ENCODE measurements around the gene NDUFC2.

NDUFC2 gene

GRCh38 chr11:78040691-78041379 is 38.8 kb downstream of the NDUFC2 start:
- Histone ChIP-seq H3K79me1 (replicated peaks; ENCODE audit: low read length, poor library complexity, severe bottlenecking) (no peaks in the 10 kb centered on the region), H3K14ac (ENCODE audit: low read length in 2 of 2) (peak overlapping the region in 1 of 2 experiments; percentile 50), H3K4ac (ENCODE audit: low read depth in 1 of 2, low read length in 2 of 2) (peak overlapping the region; percentile 64 to 94), H3K9ac (ENCODE audit: low read length) (no peak overlapping the region), H3K27ac (ENCODE audit: low read length, poor library complexity, severe bottlenecking) (peak overlapping the region; percentile 95), H4K8ac (ENCODE audit: low read length) (peak overlapping the region; percentile 99), H2AFZ (ENCODE audit: low read depth, low read length) (no peak overlapping the region), H2BK5ac (ENCODE audit: low read depth, low read length, poor library complexity, severe bottlenecking) (no peak overlapping the region), H4K91ac (ENCODE audit: low read length) (peak overlapping the region; percentile 96), H3K23ac (ENCODE audit: low read length in 2 of 2) (no peak overlapping the region), H3K36me3 (ENCODE audit: control insufficient read depth in 1 of 2, insufficient read depth in 2 of 2, low read depth in 1 of 2, low read length in 2 of 2) (no peaks in the 10 kb centered on the region), H3K4me1 (ENCODE audit: control insufficient read depth, insufficient read depth, low read depth, low read length) (peaks cover 14% of the 10 kb centered on the region), H3K4me2 (ENCODE audit: low read length, poor library complexity, severe bottlenecking) (no peak overlapping the region), H2BK120ac (ENCODE audit: low read depth, low read length) (peak overlapping the region; percentile 56), H3K27me3 (ENCODE audit: control insufficient read depth in 1 of 2, insufficient read depth in 1 of 2, low read length in 2 of 2) (no peaks in the 10 kb centered on the region), H2AK5ac (ENCODE audit: low read length, severe bottlenecking) (peak overlapping the region; percentile 54), H3K4me3 (ENCODE audit: insufficient read depth in 1 of 2, low read depth in 1 of 2, low read length in 2 of 2) (no peak overlapping the region), H3K9me3 (ENCODE audit: control insufficient read depth, low read length) (no peaks in the 10 kb centered on the region), H3K18ac (ENCODE audit: low read depth in 1 of 2, low read length in 2 of 2) (peak overlapping the region; percentile 85 to 92), H2BK15ac (ENCODE audit: low read depth, poor library complexity, severe bottlenecking) (peak overlapping the region; percentile 26), H2BK12ac (ENCODE audit: low read length in 2 of 2) (peak overlapping the region; percentile 73 to 97)
- WGBS = 83% methylated on average over 15 of the region's 15 CpGs
- DNase-seq = no peak

- Histone ChIP-seq H3K4me3 (ENCODE audit: insufficient read depth in 1 of 2, low read depth in 1 of 2, low read length in 2 of 2) (peak overlapping the region in 1 of 2 experiments; percentile 71), H3K9me3 (ENCODE audit: control insufficient read depth, low read length) (no peaks in the 10 kb centered on the region), H3K4ac (ENCODE audit: low read depth in 1 of 2, low read length in 2 of 2) (peak overlapping the region; percentile 62 to 68), H2BK120ac (ENCODE audit: low read depth, low read length) (peak overlapping the region; percentile 56), H2AFZ (ENCODE audit: low read depth, low read length) (peak overlapping the region; percentile 24), H3K23ac (ENCODE audit: low read length in 2 of 2) (no peak overlapping the region), H3K4me2 (ENCODE audit: low read length, poor library complexity, severe bottlenecking) (no peak overlapping the region), H3K27me3 (ENCODE audit: control insufficient read depth in 1 of 2, insufficient read depth in 1 of 2, low read length in 2 of 2) (no peaks in the 10 kb centered on the region), H2AK5ac (ENCODE audit: low read length, severe bottlenecking) (no peak overlapping the region), H2BK12ac (ENCODE audit: low read length in 2 of 2) (no peak overlapping the region), H2BK15ac (ENCODE audit: low read depth, poor library complexity, severe bottlenecking) (no peak overlapping the region), H3K4me1 (ENCODE audit: control insufficient read depth, insufficient read depth, low read depth, low read length) (peaks cover 14% of the 10 kb centered on the region), H3K18ac (ENCODE audit: low read depth in 1 of 2, low read length in 2 of 2) (peak overlapping the region in 1 of 2 experiments; percentile 65), H4K8ac (ENCODE audit: low read length) (peak overlapping the region; percentile 68), H2BK5ac (ENCODE audit: low read depth, low read length, poor library complexity, severe bottlenecking) (no peak overlapping the region), H3K9ac (ENCODE audit: low read length) (peak overlapping the region; percentile 94), H3K27ac (ENCODE audit: low read length, poor library complexity, severe bottlenecking) (peak overlapping the region; percentile 95), H3K79me1 (replicated peaks; ENCODE audit: low read length, poor library complexity, severe bottlenecking) (no peaks in the 10 kb centered on the region), H3K36me3 (ENCODE audit: control insufficient read depth in 1 of 2, insufficient read depth in 2 of 2, low read depth in 1 of 2, low read length in 2 of 2) (no peaks in the 10 kb centered on the region), H3K14ac (ENCODE audit: low read length in 2 of 2) (no peak overlapping the region), H4K91ac (ENCODE audit: low read length) (peak overlapping the region; percentile 13)
- 5% methylated on average over 7 of the region's 7 CpGs for WGBS
- DNase-seq = peak; percentile 84
Measured at GRCh38 chr11:78039919-78040671, 39.6 kb downstream of the NDUFC2 start.

GRCh38 chr11:78039391-78039918 is 40.2 kb downstream of the NDUFC2 start:
- DNase-seq = no peak
- no peaks in the 10 kb centered on the region for H3K27me3 ChIP-seq (ENCODE audit: control insufficient read depth in 1 of 2, insufficient read depth in 1 of 2, low read length in 2 of 2)
- H2BK5ac ChIP-seq (ENCODE audit: low read depth, low read length, poor library complexity, severe bottlenecking) = no peak overlapping the region
- no peak overlapping the region for H2AFZ ChIP-seq (ENCODE audit: low read depth, low read length)
- H4K91ac ChIP-seq (ENCODE audit: low read length) = no peak overlapping the region
- H3K4me1 ChIP-seq (ENCODE audit: control insufficient read depth, insufficient read depth, low read depth, low read length) = peaks cover 14% of the 10 kb centered on the region
- H2AK5ac ChIP-seq (ENCODE audit: low read length, severe bottlenecking) = no peak overlapping the region
- H3K9me3 ChIP-seq (ENCODE audit: control insufficient read depth, low read length) = no peaks in the 10 kb centered on the region
- no peak overlapping the region for H3K4me2 ChIP-seq (ENCODE audit: low read length, poor library complexity, severe bottlenecking)
- H3K79me1 ChIP-seq (replicated peaks; ENCODE audit: low read length, poor library complexity, severe bottlenecking) = no peaks in the 10 kb centered on the region
- H3K23ac ChIP-seq (ENCODE audit: low read length in 2 of 2) = no peak overlapping the region
- H3K27ac ChIP-seq (ENCODE audit: low read length, poor library complexity, severe bottlenecking) = peak overlapping the region; percentile 95
- H2BK15ac ChIP-seq (ENCODE audit: low read depth, poor library complexity, severe bottlenecking) = no peak overlapping the region
- H3K4ac ChIP-seq (ENCODE audit: low read depth in 1 of 2, low read length in 2 of 2) = no peak overlapping the region
- H3K4me3 ChIP-seq (ENCODE audit: insufficient read depth in 1 of 2, low read depth in 1 of 2, low read length in 2 of 2) = peak overlapping the region in 1 of 2 experiments; percentile 71
- H2BK120ac ChIP-seq (ENCODE audit: low read depth, low read length) = no peak overlapping the region
- no peak overlapping the region for H3K14ac ChIP-seq (ENCODE audit: low read length in 2 of 2)
- H2BK12ac ChIP-seq (ENCODE audit: low read length in 2 of 2) = no peak overlapping the region
- H3K18ac ChIP-seq (ENCODE audit: low read depth in 1 of 2, low read length in 2 of 2) = no peak overlapping the region
- H4K8ac ChIP-seq (ENCODE audit: low read length) = no peak overlapping the region
- H3K36me3 ChIP-seq (ENCODE audit: control insufficient read depth in 1 of 2, insufficient read depth in 2 of 2, low read depth in 1 of 2, low read length in 2 of 2) = no peaks in the 10 kb centered on the region
- 83% methylated on average over 1 of the region's 4 CpGs for WGBS
- peak overlapping the region; percentile 94 for H3K9ac ChIP-seq (ENCODE audit: low read length)

- Histone ChIP-seq H3K4me3 (ENCODE audit: insufficient read depth in 1 of 2, low read depth in 1 of 2, low read length in 2 of 2) (no peak overlapping the region), H2BK15ac (ENCODE audit: low read depth, poor library complexity, severe bottlenecking) (no peak overlapping the region), H4K8ac (ENCODE audit: low read length) (no peak overlapping the region), H3K9me3 (ENCODE audit: control insufficient read depth, low read length) (no peaks in the 10 kb centered on the region), H3K18ac (ENCODE audit: low read depth in 1 of 2, low read length in 2 of 2) (no peak overlapping the region), H2AK5ac (ENCODE audit: low read length, severe bottlenecking) (no peak overlapping the region), H3K27me3 (ENCODE audit: control insufficient read depth in 1 of 2, insufficient read depth in 1 of 2, low read length in 2 of 2) (no peaks in the 10 kb centered on the region), H2AFZ (ENCODE audit: low read depth, low read length) (no peak overlapping the region), H4K91ac (ENCODE audit: low read length) (no peak overlapping the region), H3K9ac (ENCODE audit: low read length) (no peak overlapping the region), H2BK12ac (ENCODE audit: low read length in 2 of 2) (peak overlapping the region in 1 of 2 experiments; percentile 8), H3K79me1 (replicated peaks; ENCODE audit: low read length, poor library complexity, severe bottlenecking) (no peaks in the 10 kb centered on the region), H3K36me3 (ENCODE audit: control insufficient read depth in 1 of 2, insufficient read depth in 2 of 2, low read depth in 1 of 2, low read length in 2 of 2) (no peaks in the 10 kb centered on the region), H3K4me2 (ENCODE audit: low read length, poor library complexity, severe bottlenecking) (no peak overlapping the region), H3K14ac (ENCODE audit: low read length in 2 of 2) (peak overlapping the region in 1 of 2 experiments; percentile 19), H3K4me1 (ENCODE audit: control insufficient read depth, insufficient read depth, low read depth, low read length) (peaks cover 14% of the 10 kb centered on the region), H2BK120ac (ENCODE audit: low read depth, low read length) (no peak overlapping the region), H3K27ac (ENCODE audit: low read length, poor library complexity, severe bottlenecking) (no peak overlapping the region), H3K4ac (ENCODE audit: low read depth in 1 of 2, low read length in 2 of 2) (no peak overlapping the region), H3K23ac (ENCODE audit: low read length in 2 of 2) (no peak overlapping the region), H2BK5ac (ENCODE audit: low read depth, low read length, poor library complexity, severe bottlenecking) (no peak overlapping the region)
- DNase-seq = no peak
- 100% methylated on average over 4 of the region's 8 CpGs for WGBS
Measured at GRCh38 chr11:78038697-78039313, 40.9 kb downstream of the NDUFC2 start.

Measured in mesenchymal stem cell (in vitro differentiated cells and primary cell).